A673 (cell line): ENCODE results near the gene RIGI. TPM values are rescaled to one million over a fixed set of nuclear protein-coding genes. Genes with fewer than 3 reads are reported as not detected.
"Not testable (repeated sequence)": the region's sequence is repeated elsewhere in the genome, so short reads cannot be mapped to it uniquely, and the experiment has no call there.

ENCODE experiments used
- BruUV-seq: library from RNA; stranded (reverse); fragments of 400-500 nt; replicated peaks from 2 replicates; lab custom pipeline; 2021; lab: Mats Ljungman, UMichigan
- CTCF ChIA-PET: fragments of 300-600 bp; sonication (Branson Sonifier 250); formaldehyde crosslinking; loops from one replicate; lab custom pipeline; 2022; ENCODE audit warnings: antibody characterized with exemption; lab: Charles Lee
- POLR2A ChIA-PET: fragments of 300-600 bp; sonication (Branson Sonifier 250); formaldehyde crosslinking; loops from one replicate; lab custom pipeline; 2022; ENCODE audit warnings: antibody characterized with exemption; ENCODE audit not compliant: low non-redundant PET; lab: Charles Lee
- DNase-seq: peaks from one replicate; pipeline ENCODE4 v3.0.0-alpha.2; 2015; ENCODE audit warnings: low spot score
- H3K27ac ChIP-seq: fragments of 200-600 bp; sonication (generic); 2 replicates; pipeline ENCODE4 v1.5.1; 2016; ENCODE audit warnings: mixed run types, low read depth, mild to moderate bottlenecking, mixed read lengths, antibody characterized with exemption, low read length; ENCODE audit not compliant: poor library complexity, severe bottlenecking
- H3K27me3 ChIP-seq: fragments of 200-600 bp; sonication (generic); replicated peaks from 2 replicates; pipeline ENCODE4 v1.6.1; 2017; ENCODE audit warnings: mixed run types, low read depth, mild to moderate bottlenecking, mixed read lengths, antibody characterized with exemption, low read length; ENCODE audit not compliant: insufficient read depth, poor library complexity
- H3K36me3 ChIP-seq: fragments of 200-600 bp; sonication (generic); 2 replicates; pipeline ENCODE4 v1.6.1; 2016; ENCODE audit warnings: mixed run types, mild to moderate bottlenecking, mixed read lengths, antibody characterized with exemption, low read length; ENCODE audit not compliant: insufficient read depth, poor library complexity, severe bottlenecking
- H3K4me1 ChIP-seq: fragments of 200-600 bp; sonication (generic); 2 replicates; pipeline ENCODE4 v1.6.1; 2017; ENCODE audit warnings: mixed run types, mild to moderate bottlenecking, mixed read lengths, antibody characterized with exemption, low read length; ENCODE audit not compliant: insufficient read depth, poor library complexity, severe bottlenecking
- H3K4me3 ChIP-seq: fragments of 200-600 bp; sonication (generic); 2 replicates; pipeline ENCODE4 v1.5.1; 2016; ENCODE audit warnings: low read depth, mixed run types, mild to moderate bottlenecking, mixed read lengths, low read length; ENCODE audit not compliant: poor library complexity, severe bottlenecking
- H3K9me3 ChIP-seq: fragments of 200-600 bp; sonication (generic); 2 replicates; pipeline ENCODE4 v1.6.1; 2016; ENCODE audit warnings: mixed run types, low read depth, mild to moderate bottlenecking, mixed read lengths, antibody characterized with exemption, low read length; ENCODE audit not compliant: poor library complexity, severe bottlenecking
- CTCF ChIP-seq: fragments of 300-800, 200-600 bp; sonication (generic); conservative IDR thresholded peaks from 2 replicates; pipeline ENCODE4 v1.5.1; 2017; ENCODE audit warnings: low read depth, mild to moderate bottlenecking, antibody characterized with exemption, low read length, moderate library complexity, mixed read lengths
- EZH2 ChIP-seq: fragments of 200-600 bp; sonication (generic); IDR thresholded peaks from 2 replicates; pipeline ENCODE4 v1.6.1; 2017; ENCODE audit warnings: borderline replicate concordance, low read depth, mild to moderate bottlenecking, mixed read lengths, antibody characterized with exemption, low read length; ENCODE audit not compliant: poor library complexity, severe bottlenecking
- intact Hi-C: fragments of 100-400 bp; cut with micrococcal nuclease; formaldehyde crosslinking; loops from one replicate; pipeline ENCODE4 v1.10.0; 2022; ENCODE audit not compliant: unreplicated experiment
- total RNA-seq: library from RNA; stranded (reverse); gene quantifications from 2 replicates; pipeline ENCODE4 v1.2.3, GENCODE V29; 2021

Gene RIGI
- total RNA-seq, 1 experiment from 2014 or later, result 7.4 TPM

GRCh38 chr9:32551276-32552051 is 25.5 kb upstream of the RIGI start:
- H3K9me3 ChIP-seq, result no peaks in the 10 kb centered on the region
- peaks cover 12% of the 10 kb centered on the region for H3K4me1 ChIP-seq
- DNase-seq, result peak; percentile 62
- H3K27me3 ChIP-seq, result no peaks in the 10 kb centered on the region
- no peaks in the 10 kb centered on the region for H3K36me3 ChIP-seq
- intact Hi-C loops, result no loop called here
- CTCF ChIA-PET, result interaction anchor here (1.5 to 1.6 kb wide), 2 partner anchors 172 kb away, joined by 3 to 6 read pairs; no protein-coding TSS in a partner anchor
- H3K4me3 ChIP-seq, result peak overlapping the region; percentile 91
- TF ChIP-seq CTCF, result no peak
- no peak for TF ChIP-seq EZH2
- POLR2A ChIA-PET, result interaction anchor here (0.5 kb wide), 1 partner anchor 162 kb away, joined by 4 read pairs; no protein-coding TSS in a partner anchor
- H3K27ac ChIP-seq, result peak overlapping the region; percentile 98
- BruUV-seq, result TSS peak; percentile 31

DNA sequence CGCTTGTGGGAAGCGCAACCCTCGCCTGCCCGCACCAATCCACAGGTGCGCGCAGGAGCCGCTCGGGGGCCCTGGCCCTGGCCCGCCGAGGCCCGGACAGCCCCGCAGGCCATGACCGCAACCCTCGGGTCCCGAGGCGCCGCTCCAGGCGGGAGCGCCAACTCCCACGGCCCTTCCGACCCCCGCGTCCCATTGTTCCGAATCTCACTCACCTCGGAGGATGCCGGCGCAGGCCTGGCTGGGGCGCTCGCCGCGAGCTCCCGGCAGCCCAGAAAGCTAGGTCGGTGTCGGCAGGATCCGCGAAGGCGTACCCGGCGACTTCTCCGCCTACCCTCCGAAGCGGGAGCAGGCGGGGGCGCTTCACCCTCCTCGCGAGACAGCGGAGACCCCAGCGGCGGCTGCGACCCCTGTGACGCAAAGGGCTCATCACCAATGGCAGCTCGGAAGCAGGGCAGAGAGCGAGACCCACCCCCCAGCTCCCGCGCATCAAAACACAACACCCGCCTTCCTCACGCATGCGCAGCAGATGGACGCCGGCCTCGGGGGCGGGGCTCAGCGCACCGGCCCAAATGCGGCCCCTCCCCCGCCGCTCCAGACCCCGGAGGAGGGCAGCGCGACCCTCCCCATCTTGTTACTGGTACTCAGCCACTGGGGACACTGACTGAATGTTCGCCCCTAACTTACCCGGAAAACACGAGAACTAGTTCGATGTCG is 24.7 kb upstream of the RIGI start:
- POLR2A ChIA-PET, result interaction anchor here (0.5 kb wide), 1 partner anchor 161 kb away, joined by 4 read pairs; no protein-coding TSS in a partner anchor
- peak; percentile 97 for DNase-seq
- Histone ChIP-seq H3K4me3 (peak overlapping the region; percentile 91), H3K36me3 (no peaks in the 10 kb centered on the region), H3K27me3 (no peaks in the 10 kb centered on the region), H3K4me1 (peaks cover 12% of the 10 kb centered on the region), H3K27ac (peak overlapping the region; percentile 98), H3K9me3 (no peaks in the 10 kb centered on the region)
- CTCF ChIA-PET, result interaction anchor here (0.7 to 1.6 kb wide), 5 partner anchors 24 to 1261 kb away, joined by 3 to 6 read pairs (median 4); partner anchors contain the start of gene RIGI
- intact Hi-C loops, result no loop called here
- BruUV-seq, result no TSS peak
- no peak for TF ChIP-seq EZH2
- TF ChIP-seq CTCF, result no peak; the same call in none of the 2 replicates

DNA sequence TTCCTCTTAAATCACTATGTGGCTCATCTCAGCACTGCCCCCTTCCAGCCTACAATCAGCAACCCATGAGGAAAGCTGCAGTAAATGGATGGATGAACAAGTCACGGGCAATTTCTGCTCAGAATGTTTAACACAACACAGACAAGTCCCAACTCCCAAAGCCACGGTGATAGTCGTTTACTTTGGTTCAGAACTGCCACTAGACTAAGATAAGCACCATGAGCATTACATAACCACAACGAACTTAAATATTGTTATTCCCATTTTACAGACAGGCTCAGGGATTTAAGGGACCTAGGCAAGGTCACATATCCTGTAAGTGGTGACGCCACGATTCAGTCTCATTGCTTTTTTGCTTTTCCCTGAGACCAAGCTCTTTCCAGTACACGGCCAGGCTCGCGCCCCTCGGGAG is 24.2 kb upstream of the RIGI start:
- Histone ChIP-seq H3K27ac (peak overlapping the region; percentile 98), H3K4me3 (peak overlapping the region; percentile 91), H3K36me3 (no peaks in the 10 kb centered on the region), H3K27me3 (no peaks in the 10 kb centered on the region), H3K9me3 (no peaks in the 10 kb centered on the region), H3K4me1 (peaks cover 12% of the 10 kb centered on the region)
- no TSS peak for BruUV-seq
- intact Hi-C loops, result no loop called here
- TF ChIP-seq CTCF (no peak), EZH2 (no peak)
- CTCF ChIA-PET, result interaction anchor here (0.7 to 1.6 kb wide), 5 partner anchors 24 to 1262 kb away, joined by 3 to 6 read pairs (median 4); partner anchors contain the start of gene RIGI
- peak; percentile 10 for DNase-seq
- POLR2A ChIA-PET, result no interaction called here

- BruUV-seq, H3K9me3 ChIP-seq, H3K4me3 ChIP-seq, intact Hi-C loops, CTCF ChIA-PET, H3K36me3 ChIP-seq, POLR2A ChIA-PET, H3K27ac ChIP-seq, H3K27me3 ChIP-seq, DNase-seq, H3K4me1 ChIP-seq: not testable (repeated sequence)
Observed at GRCh38 chr9:32548213-32548612, 22.2 kb upstream of the RIGI start.
